Measurements from ENCODE around the gene TMEM269. TPM values are rescaled to one million over a fixed set of nuclear protein-coding genes. Genes with fewer than 3 reads are reported as not detected.
A peak's percentile ranks its signal among the peaks of the same experiment; 100 is the strongest.

Gene TMEM269
- total and polyA plus RNA-seq, 9 of the 15 experiments (the other 6 are each of a cell fraction or from before 2014, with no cell fraction given): 0.09 to 0.49 (median 0.21) TPM

- TF ChIP-seq GTF3C2 (IDR thresholded peaks at IDR 0.05; ENCODE audit: borderline replicate concordance, extremely low read depth, insufficient read length) (no peak), TCF3 (CRISPR knock-in tag; IDR thresholded peaks at IDR 0.05) (no peak; the same call in none of the 2 replicates), ZNF324 (CRISPR knock-in tag; IDR thresholded peaks at IDR 0.05) (0 out of 2 replicates have a peak, but pooled peaks have one; percentile 35), TCF15 (CRISPR knock-in tag; IDR thresholded peaks at IDR 0.05) (no peak), MEF2A (IDR thresholded peaks at IDR 0.05; ENCODE audit: control insufficient read depth, low read depth, low read length) (no peak), ZNF347 (CRISPR knock-in tag; IDR thresholded peaks at IDR 0.05; ENCODE audit: low read depth) (0 out of 2 replicates have a peak, but pooled peaks have one; percentile 30), KDM4B (IDR thresholded peaks at IDR 0.05; ENCODE audit: borderline replicate concordance in 2 of 2, low read depth in 1 of 2) (no peak), MIER1 (IDR thresholded peaks at IDR 0.05; ENCODE audit: low read depth) (peak; percentile 71; the same call in 1 of the 2 replicates), FOS (IDR thresholded peaks at IDR 0.05; ENCODE audit: extremely low read depth, insufficient read length) (peak; percentile 99), NR2F6 (CRISPR knock-in tag; IDR thresholded peaks at IDR 0.05) (peak; percentile 77; the same call in 1 of the 2 replicates), TRIM28 (IDR thresholded peaks at IDR 0.05) (0 out of 2 replicates have a peak, but pooled peaks have one; percentile 70), HINFP (tag; conservative IDR thresholded peaks at IDR 0.05; ENCODE audit: low read depth) (no peak)
- TF ChIP-seq, protein P1, sequence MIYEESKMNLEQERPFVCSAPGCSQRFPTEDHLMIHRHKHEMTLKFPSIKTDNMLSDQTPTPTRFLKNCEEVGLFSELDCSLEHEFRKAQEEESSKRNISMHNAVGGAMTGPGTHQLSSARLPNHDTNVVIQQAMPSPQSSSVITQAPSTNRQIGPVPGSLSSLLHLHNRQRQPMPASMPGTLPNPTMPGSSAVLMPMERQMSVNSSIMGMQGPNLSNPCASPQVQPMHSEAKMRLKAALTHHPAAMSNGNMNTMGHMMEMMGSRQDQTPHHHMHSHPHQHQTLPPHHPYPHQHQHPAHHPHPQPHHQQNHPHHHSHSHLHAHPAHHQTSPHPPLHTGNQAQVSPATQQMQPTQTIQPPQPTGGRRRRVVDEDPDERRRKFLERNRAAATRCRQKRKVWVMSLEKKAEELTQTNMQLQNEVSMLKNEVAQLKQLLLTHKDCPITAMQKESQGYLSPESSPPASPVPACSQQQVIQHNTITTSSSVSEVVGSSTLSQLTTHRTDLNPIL (CRISPR knock-in tag; IDR thresholded peaks at IDR 0.05): no peak
- TF ChIP-seq, protein P2, sequence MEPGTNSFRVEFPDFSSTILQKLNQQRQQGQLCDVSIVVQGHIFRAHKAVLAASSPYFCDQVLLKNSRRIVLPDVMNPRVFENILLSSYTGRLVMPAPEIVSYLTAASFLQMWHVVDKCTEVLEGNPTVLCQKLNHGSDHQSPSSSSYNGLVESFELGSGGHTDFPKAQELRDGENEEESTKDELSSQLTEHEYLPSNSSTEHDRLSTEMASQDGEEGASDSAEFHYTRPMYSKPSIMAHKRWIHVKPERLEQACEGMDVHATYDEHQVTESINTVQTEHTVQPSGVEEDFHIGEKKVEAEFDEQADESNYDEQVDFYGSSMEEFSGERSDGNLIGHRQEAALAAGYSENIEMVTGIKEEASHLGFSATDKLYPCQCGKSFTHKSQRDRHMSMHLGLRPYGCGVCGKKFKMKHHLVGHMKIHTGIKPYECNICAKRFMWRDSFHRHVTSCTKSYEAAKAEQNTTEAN (CRISPR knock-in tag; IDR thresholded peaks at IDR 0.05): peak; percentile 40
Observed at GRCh38 chr1:42846257-42847110, 61.7 kb downstream of the TMEM269 start, which contains the start of gene ZNF691 (continued).
